HG03097 (cell line): ENCODE data around the gene CMTR1.
"Not testable (repeated sequence)": the region's sequence is repeated elsewhere in the genome, so short reads cannot be mapped to it uniquely, and the experiment has no call there.

Source experiments
- ATAC-seq: cut with Tn5 transposase; IDR thresholded peaks from one replicate; pipeline ENCODE4 v1.9.1; 2021; ENCODE audit not compliant: unreplicated experiment, low FRiP score

Gene CMTR1

DNA sequence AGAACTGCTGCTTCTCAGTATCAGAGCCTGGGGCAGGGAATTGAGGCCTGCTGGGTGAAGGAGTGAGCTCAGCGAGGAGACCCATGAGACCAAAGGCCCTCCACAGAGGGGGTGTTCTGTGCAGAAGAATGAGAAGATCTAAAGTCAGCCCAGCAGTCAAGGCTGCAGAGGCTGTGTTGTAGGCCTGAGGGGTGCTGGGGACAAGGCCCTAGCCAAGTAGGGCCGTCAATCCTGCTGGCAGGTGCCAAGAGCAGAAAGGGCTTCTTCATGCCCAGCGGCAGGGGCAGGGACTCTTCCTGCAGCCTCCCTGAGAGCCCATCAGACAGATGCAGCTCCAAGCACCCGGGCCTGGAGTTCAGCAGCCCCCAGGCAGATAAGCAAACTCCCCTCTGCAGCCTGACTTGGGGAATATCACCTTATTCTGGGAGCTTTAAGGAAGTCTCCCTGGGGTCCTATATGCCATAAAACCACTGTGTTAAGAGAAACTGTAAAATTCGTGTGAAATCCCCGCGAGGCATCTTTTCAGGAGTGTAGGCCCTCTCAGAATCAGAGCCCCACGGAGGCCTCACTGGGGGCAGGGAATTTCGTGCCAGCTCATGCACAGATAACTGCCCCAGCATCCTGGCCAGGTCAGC, 57.6 kb downstream of the CMTR1 start:
- no peak for ATAC-seq

DNA sequence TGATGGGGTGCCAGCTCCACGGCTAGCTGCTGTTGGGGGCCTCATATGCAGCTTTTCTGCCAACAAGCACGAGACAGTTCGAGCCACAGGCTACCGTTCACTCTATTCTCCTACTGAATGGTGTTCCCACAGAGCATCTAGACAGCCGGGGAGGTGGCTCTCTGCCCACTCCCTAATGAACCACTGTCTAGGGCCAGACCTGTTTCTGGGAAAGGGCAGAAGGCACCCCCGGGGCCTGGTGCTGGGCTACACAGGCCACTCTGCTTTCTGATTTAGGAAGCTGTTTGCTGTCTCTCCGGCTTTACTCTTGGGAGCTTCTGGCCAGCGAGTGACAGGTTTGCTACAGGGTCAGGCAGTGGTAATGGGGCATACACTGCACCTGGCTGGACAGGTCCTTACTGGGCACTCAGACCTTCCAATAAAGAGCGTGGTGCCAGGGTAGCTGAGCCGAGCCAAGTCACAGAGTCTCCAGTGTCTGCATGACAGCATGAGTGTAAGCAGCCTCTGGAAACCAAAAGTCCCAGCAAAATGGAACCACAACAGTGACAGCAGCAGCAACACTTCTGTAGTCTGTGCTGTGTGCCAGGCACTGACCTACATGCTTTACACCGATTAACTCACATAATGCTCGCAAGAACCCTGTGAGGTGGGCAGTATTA, 58.3 kb downstream of the CMTR1 start:
- no peak for ATAC-seq

DNA sequence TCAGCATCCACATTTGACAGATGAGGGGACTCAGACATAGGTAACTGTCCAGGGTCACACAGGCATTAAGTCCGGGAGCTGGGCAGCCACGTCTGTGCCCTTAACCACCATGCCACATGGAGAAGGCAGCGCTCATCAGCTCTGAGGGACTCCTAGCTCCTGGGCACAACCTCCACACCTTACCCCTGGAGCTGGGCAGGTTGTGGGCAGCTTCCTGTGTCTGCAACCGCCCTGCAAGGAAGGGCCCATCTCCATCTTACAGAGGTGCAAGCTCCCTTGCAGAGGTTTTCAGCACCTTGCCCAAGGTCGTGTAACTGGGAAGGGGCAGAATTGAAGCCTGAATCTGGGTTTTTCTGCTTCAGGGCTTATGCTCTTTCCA, 58.8 kb downstream of the CMTR1 start:
- ATAC-seq: no peak

DNA sequence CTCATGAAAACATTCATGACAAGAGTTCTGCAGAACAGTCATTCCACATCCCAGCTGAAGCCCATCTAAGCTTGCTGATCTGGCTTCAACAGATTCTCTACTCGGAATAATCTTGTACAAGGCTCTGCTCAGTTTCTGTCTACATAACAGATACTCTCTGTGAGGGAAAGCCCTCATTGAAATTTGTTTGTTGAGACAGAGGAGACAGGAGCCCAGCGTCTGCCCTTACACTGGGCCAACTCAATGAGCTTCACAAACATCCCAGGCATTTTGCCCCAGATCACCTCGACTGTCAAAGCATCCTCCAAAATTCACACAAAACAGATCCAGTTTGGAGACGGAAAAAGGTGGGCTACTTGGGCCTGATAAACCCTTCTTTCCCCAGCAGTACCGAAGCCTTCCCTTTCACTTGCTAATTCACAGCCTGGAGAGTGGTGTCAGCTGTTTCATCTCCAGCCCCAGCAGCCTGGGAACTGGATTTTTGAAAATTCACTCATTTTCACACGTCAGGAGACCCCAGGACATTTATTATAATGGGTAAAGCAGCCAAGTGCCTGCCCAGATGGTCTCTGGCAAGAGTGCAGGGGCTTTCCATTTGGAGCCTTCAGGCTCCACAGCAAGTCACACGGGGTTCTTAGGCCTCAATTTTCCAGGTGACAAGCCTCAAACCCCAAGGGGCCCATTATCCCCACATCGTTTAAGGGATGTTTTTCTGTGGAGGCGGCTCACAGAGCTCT, 59.4 kb downstream of the CMTR1 start:
- no peak for ATAC-seq

DNA sequence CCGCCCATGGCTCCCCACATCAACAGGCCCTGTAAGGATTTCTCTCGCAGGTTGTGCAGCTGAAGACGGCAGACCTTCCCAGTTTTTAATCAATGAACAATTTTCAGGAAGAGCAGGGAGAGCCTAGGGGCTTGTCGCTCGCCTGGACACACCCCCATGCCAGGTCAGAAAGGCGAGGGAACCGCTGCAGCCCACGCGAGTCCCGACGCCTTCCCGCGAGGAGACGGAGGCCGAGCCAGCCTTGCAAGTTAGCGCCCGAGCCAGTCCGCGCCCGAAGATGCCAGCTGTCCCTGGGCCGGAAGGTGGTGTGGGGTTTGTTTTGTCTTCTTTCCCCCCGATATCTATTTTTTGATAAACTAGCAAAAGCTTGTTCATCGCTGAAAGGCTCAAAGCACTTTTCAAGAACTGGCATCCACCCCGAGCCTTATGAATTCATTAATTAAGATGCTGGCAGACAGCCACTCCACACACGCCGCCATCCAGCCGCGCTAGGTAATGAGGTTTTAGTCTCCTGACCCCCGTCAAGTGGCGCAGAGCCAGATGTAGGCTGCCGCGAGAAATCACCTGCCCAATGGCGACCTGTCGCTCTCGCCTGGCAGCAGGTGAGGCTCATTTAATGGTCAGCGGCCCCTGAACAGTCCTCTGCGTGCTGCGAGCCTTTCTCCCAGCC, 60.1 kb downstream of the CMTR1 start:
- ATAC-seq: no peak

DNA sequence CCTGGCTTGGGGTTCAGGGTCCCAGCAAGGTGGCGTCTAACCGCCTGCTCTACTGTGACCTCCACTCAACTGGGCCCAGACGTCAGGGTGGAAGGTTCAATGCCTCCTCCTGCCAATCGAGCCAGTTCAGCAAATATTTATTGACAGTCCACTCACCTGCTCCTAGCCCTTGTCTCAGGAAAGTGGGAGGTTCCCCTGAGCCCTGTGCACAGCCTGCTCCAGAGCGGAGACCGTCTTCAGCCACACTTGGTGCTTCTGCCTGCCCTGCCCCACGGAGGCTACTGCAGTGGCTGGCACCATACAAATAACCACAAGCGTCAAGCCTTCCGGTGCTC, 60.6 kb downstream of the CMTR1 start:
- no peak for ATAC-seq

DNA sequence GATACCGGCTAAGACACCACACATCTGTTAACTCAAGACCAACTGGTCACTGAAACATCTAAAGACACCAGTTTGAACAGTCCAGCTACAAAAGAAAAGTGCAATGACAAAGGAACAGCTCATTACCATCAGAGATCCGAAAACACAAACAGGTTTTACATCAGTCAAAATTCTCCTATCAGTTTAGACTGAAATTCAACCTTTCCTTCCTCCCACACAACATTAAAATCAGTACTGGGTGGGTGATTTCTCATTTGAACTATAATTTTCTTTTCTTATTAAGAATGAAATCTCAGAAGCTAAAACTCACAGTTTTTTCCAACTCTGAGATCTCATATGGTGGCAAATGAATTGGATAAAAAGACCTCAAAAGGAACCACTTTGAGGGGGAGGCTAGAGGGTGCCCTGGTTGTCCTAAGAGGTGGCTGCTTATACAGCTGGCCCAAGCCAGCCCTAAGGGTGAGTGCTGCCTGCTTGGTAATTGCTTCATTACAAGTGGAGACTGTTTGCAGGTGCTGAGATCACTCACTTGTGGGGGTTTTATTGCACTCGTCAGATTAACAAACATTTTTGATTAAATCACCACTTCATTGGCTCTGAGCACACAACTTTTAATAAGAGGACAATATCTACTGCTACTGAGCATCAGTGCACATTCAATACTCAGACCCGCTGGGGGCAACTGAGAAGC, 62.4 kb downstream of the CMTR1 start:
- no peak for ATAC-seq

DNA sequence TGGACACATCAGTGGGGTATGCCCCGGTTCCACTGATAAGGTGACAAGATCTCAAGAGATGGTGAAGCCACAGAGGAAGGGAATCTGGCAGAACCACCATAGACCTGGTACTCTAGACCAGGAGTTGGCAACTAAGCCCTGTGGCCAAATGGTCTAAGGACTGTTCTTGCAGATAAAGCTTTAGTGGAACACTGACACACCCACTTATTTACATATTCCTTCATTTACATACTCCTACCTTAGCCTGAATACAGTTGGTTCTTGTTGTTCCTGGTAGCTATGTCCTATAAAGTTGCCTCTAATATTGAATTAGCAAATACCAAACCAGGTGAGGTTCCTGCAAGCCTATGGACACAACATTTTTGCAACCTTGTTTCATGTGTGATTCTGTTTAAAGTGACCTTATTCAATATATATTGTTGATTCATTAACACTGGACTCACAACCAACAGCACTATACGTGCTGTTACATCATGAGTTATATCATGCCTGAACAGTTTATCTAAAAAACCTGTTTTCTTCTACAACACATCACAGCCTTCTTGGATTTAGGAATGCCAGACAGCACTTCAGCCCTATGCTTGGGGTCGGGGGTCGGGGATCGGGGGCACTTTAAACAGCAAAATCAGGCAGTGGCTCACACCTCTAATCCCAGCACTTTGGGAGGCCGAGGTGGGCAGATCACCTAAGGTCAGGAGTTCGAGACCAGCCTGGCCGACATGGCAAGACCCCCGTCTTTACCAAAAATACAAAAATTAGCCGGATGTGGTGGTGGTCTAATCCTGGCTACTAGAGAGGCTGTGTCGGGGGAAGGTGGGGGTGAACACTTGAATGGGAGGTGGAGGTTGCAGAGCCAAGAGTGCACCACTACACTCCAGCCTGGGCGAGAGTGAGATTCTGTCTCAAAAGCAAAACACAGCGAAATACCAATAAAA, 64.2 kb downstream of the CMTR1 start:
- no peak for ATAC-seq

DNA sequence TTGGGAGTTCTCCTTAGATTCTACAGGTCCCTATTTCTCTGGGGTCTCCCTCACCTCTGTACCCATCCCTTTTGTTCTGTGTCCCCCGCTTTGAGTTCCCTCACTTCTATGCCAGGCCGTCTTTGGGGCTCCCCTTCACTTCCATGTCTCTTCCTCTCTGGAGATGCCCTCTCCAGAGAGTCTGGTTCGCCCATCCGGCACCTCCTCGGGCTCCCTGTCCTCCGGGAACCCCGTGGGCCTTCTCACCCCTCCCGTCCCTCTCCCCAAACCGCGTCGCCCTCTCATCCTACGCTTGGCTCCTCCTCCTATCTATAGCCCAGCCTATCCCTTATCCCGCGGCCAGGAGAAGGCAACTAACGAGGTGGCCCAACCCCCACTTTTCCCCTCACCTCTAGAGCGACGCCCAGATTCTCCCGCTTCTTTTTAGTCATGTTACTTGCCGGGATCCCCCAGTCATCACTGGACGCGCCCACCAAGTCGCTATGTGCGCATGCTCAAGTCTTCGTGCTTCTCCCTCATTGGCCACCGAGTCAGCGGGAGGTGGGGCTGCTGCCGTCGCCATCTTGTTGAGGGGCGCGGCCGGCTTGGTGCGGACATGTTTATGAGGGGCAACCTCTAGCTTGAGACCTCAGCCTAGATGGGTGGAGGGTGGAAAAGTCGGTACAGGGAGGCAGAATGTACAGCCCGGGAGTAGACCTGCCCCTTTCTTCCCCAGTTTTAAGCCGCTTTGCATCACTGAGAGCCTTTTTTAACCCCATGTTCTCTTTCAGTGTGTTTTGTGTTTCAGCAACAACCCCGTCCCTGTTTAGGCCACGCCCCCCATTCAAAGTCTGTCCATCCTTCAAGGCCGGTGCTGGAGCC, 66.6 kb downstream of the CMTR1 start, which contains the start of gene CCDC167:
TSS of gene CCDC167 (minus strand) at position 461 of the 861 bp plus-strand sequence. CDS start at position 431, 30 bp downstream.
- ATAC-seq: peak; percentile 77

DNA sequence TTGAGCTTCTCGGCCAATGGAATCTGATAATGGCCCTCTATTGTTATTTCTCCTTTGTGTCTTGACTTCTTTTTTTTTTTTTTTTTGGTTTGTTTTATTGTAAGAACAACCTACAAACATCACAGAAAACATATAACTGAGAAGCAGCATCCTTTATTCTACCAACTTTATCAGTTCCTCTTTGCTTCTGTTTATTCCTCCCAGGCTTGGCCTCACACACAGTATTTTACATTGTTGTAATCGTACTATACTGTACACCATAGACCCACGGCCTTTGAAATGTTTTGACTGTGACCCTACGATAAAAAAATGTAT, 67.2 kb downstream of the CMTR1 start:
- no peak for ATAC-seq

DNA sequence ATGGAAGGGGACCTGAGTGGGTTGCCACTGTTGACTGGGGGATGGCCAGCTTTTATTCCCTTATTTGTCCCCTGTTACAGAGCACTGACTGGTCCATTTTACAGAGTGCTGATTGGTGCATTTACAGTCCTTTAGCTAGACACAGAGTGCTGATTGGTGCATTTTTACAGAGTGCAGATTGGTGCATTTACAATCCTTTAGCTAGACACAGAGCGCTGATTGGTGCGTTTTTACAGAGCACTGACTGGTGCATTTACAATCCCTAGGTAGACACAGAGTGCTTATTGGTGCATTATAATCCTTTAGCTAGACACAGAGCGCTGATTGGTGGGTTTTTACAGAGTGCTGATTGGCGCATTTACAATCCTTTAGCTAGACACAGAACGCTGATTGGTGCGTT, 67.9 kb downstream of the CMTR1 start:
- not testable (repeated sequence) for ATAC-seq

DNA sequence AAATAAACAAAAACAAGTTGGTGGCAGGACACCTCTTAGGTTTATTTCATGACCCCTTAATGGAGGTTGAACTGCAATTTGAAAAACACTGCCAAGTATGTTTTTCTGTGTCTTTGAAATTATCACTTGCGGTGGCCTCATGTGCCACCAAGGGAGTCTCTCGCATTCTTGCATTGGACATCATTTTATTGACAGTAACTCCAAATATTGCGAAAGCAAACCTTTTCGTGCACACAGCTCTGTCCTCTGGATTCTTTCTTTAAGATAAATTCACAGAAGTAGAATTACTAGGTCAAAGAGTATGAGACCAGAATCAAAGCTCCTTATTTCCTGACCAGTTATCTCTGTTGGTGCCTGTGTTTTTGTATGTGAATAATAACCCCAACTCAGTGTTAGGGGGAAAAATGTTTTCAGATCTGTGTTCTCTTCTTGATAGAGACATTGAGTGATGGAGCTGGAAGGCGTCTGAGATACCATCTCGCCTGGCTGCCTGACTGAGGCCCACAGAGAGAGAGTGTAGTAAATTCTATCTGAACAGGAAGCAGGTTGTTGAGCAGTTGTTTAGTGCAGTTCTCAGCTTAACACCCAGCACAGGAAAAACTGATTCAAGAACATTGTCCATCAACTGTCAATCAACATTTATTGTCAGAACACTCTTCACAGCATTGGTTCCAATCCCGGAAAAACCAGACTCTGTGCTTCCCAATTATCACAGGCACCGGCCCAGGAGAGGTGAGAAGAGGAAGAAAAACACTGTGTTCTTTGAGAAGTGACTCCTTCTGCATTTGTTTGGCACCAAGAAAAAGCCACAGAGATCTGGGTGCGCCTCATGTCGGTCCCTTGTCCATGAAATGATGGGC, 68.8 kb downstream of the CMTR1 start:
- ATAC-seq: no peak

DNA sequence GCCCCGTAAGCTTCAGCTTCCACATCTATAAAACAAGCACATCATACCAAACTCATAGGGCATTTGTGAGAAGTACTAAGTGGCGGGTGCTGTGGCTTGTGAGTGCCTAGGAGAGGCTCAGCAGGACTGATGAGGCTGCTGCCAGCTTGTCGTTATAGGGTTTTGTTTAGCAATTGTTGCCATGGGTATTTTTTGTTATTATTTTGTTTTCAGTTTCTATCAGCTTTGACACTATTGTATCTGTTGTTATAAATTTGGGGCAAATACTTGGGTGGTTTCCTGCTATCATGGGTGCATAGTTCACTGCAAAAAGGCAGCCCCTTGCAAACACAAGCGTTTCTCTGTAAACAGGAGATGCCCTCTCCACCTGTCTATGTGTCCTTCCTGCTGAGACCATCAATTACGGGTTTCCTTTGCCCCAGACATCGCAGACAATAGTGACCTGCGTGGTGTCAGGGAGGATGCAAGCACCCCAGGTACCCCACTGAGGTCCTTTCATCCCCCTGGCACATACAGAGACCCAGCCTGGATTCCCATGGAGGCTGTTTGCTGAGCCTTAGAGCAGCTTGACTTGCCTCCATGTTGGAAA, 69.8 kb downstream of the CMTR1 start:
- no peak for ATAC-seq

DNA sequence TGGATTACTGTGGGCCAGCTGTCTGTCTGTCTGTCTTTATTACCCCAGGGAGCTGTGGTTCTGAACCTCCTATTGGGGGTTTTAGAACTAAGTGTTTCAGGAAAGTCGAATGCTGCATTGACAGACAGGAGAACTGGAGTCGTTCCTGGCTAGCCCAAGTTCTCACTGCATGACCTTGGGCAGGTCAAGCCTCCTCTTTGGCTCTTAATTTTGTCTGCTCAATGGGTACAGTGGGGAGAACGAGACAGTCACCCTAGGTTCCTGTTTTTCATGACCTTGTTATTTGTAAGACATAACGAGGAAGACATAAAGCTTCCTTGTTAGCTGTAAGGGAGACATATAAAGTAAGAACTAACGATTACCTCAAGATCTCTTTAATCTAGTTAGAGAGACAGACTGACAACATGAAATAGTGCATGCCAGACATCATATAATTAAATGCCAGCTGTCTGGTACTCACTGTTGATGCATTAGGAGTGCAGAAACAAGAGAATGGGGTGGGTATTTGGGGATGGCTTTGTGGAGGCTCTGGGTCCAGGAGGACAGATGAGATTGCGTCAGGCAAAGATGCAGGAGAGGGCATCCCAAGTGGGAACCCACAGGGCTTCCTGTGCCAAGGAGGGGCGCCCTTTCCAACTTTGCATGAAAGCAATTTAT, 70.4 kb downstream of the CMTR1 start:
- ATAC-seq: no peak

DNA sequence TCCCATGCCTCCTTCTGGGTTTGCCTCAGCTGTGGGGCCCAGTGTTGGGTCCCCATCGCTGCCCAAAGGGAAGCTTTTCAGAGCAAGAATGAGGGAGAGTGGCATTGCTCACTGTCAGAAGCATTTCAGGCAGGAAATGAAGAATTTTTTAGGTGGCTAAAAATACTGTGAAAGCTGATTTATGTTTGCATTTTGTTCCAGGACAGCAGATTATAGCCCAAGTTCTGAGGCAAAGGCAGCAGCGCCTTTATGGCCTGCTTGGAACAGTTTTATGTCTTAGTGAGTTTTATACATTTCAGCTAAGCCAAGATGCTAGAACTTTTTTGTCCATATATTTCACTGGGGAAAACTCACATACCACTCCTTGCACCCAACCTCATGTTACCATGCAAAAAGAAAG, 71.0 kb downstream of the CMTR1 start:
- ATAC-seq: no peak

DNA sequence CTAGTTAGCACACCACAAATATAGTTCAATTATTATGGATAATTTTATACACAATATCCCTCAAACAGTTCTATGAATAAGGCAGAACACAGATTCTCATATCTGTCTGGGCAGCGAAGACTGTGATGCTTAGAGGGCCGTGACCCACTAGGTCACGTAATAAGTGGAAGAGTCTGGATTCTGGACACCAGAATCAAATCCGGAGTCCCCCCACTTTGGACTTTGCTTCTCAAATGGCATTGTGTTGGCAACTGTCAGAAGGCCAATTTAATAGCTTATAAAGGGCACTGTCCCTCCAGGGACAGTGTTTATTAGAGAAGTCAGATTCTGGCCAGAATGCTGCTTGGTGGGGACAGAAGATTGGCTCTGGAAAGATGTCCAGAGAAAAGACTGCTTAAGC, 73.5 kb downstream of the CMTR1 start:
- ATAC-seq: no peak

DNA sequence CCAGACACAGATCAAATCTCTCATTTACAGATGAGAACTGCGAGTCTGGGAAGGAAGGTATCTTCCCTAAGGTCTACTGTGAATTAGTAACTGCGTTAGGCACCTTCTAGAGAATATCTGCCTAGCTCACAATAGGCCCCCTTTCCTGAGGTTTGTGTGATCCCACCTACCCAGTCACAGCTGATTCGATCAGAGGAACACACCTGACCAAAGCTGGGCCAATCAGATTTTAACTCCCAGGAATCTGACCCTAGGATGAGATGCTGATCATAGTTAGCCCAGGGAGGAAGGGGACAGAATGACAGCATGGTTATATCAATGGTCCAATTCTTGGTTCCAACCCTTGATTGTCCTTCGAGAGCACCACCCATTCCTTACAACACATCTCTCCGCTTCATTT, 74.1 kb downstream of the CMTR1 start:
- no peak for ATAC-seq
